Endothelial cell (in vitro differentiated cells): Measurements from ENCODE around the gene STAB2. TPM values are rescaled to one million over a fixed set of nuclear protein-coding genes. Genes with fewer than 3 reads are reported as not detected.

Experiments used
- DNase-seq: peaks from one replicate; pipeline ENCODE4 v3.0.0; 2021; ENCODE audit warnings: low spot score
- H3K27ac Mint-ChIP-seq: one replicate; pipeline ENCODE4 v1.8.0; 2021; ENCODE audit warnings: mixed read lengths, inconsistent platforms; ENCODE audit not compliant: unreplicated experiment
- H3K27me3 Mint-ChIP-seq: one replicate; pipeline ENCODE4 v1.8.0; 2021; ENCODE audit warnings: mild to moderate bottlenecking, moderate library complexity, mixed read lengths, inconsistent platforms; ENCODE audit not compliant: unreplicated experiment
- H3K36me3 Mint-ChIP-seq: one replicate; pipeline ENCODE4 v1.8.0; 2021; ENCODE audit warnings: mild to moderate bottlenecking, low read depth, mixed read lengths, inconsistent platforms; ENCODE audit not compliant: unreplicated experiment
- H3K4me1 Mint-ChIP-seq: one replicate; pipeline ENCODE4 v1.8.0; 2021; ENCODE audit warnings: mild to moderate bottlenecking, mixed read lengths, inconsistent platforms; ENCODE audit not compliant: unreplicated experiment
- H3K4me3 Mint-ChIP-seq: one replicate; pipeline ENCODE4 v1.8.0; 2021; ENCODE audit warnings: mild to moderate bottlenecking, mixed read lengths, inconsistent platforms; ENCODE audit not compliant: unreplicated experiment
- H3K9me3 Mint-ChIP-seq: one replicate; pipeline ENCODE4 v1.8.0; 2021; ENCODE audit warnings: mixed read lengths, inconsistent platforms; ENCODE audit not compliant: unreplicated experiment
- CTCF ChIP-seq: fragments of 200-600 bp; sonication (generic); IDR thresholded peaks from one replicate; pipeline ENCODE4 v1.5.0; 2021; ENCODE audit warnings: antibody characterized with exemption; ENCODE audit not compliant: unreplicated experiment
- total RNA-seq: library from RNA; stranded (reverse); fragmentation: NEBNext Ultra II Directional; extraction: Animal tissue kit (Norgen Biotek cat#: 25700); gene quantifications from one replicate; pipeline ENCODE4 v1.2.1, GENCODE V29; 2021; ENCODE audit not compliant: unreplicated experiment

The STAB2 gene
- total RNA-seq, 1 donor from 2014 or later, result 0.10 TPM

DNA sequence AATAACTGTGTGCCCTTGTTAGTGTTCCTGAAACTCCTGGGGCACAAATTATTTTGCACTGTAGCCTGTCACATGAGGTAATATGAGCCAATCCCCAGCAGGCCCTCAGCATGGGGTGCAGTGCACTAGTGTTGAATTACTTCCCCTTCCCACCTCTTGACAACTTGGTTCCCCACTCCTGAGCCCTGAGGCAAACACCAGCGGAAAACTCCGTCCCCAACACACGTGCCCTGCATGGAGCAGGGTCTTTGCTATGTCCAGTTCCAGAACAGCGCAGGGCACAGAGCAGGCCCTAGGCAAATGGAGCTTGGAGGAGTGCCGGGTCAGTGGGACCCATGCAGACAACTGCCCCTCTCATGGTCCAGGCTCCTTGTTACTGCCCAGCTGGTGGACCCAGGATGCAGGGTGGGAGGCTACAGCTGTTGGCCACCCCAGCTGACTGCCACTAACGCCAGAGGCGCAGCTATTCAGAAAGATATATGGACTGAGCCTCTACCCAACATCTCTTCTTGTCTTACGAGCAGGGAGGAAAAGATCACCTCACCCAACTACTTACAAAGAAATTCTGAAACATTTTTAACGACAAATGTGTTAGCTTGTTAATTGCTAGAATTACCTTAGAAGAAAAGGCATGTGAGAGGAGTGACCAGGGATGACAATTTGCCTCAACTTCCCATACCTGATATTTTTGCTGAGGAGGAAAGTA is 182.3 kb downstream of the STAB2 start:
- no peak overlapping the region for H3K4me3 Mint-ChIP-seq
- DNase-seq, result no peak
- H3K27me3 Mint-ChIP-seq, result peaks cover 7% of the 10 kb centered on the region
- no peak for TF ChIP-seq CTCF
- H3K36me3 Mint-ChIP-seq, result no peaks in the 10 kb centered on the region
- no peak overlapping the region for H3K27ac Mint-ChIP-seq
- no peaks in the 10 kb centered on the region for H3K4me1 Mint-ChIP-seq
- no peaks in the 10 kb centered on the region for H3K9me3 Mint-ChIP-seq

- Mint-ChIP-seq H3K27ac (no peak overlapping the region), H3K4me1 (no peaks in the 10 kb centered on the region), H3K4me3 (no peak overlapping the region), H3K9me3 (no peaks in the 10 kb centered on the region), H3K27me3 (peaks cover 5% of the 10 kb centered on the region), H3K36me3 (no peaks in the 10 kb centered on the region)
- peak; percentile 69 for DNase-seq
- peak; percentile 28 for TF ChIP-seq CTCF
Observed at GRCh38 chr12:103771466-103771865, 184.4 kb downstream of the STAB2 start.

GRCh38 chr12:103772367-103773108 is 185.5 kb downstream of the STAB2 start:
- no peak for DNase-seq
- H3K27ac Mint-ChIP-seq, result no peak overlapping the region
- TF ChIP-seq CTCF, result no peak
- H3K4me3 Mint-ChIP-seq, result no peak overlapping the region
- peaks cover 5% of the 10 kb centered on the region for H3K27me3 Mint-ChIP-seq
- H3K9me3 Mint-ChIP-seq, result no peaks in the 10 kb centered on the region
- no peaks in the 10 kb centered on the region for H3K4me1 Mint-ChIP-seq
- no peaks in the 10 kb centered on the region for H3K36me3 Mint-ChIP-seq

GRCh38 chr12:103773109-103773910 is 186.2 kb downstream of the STAB2 start:
- TF ChIP-seq CTCF, result no peak
- Mint-ChIP-seq H3K4me3 (no peak overlapping the region), H3K27ac (no peak overlapping the region), H3K27me3 (peaks cover 5% of the 10 kb centered on the region), H3K36me3 (no peaks in the 10 kb centered on the region), H3K9me3 (no peaks in the 10 kb centered on the region), H3K4me1 (no peaks in the 10 kb centered on the region)
- no peak for DNase-seq
